HepG2 (cell line): ENCODE results near the gene ZBTB22. TPM values are rescaled to one million over a fixed set of nuclear protein-coding genes. Genes with fewer than 3 reads are reported as not detected.

Experiments used
- CBFB ChIP-seq: sonication (generic); formaldehyde crosslinking; IDR thresholded peaks from 2 replicates; pipeline ENCODE4 v1.4.0; 2020; ENCODE audit warnings: missing genetic modification reagents
- ETV5 ChIP-seq: IDR thresholded peaks from 2 replicates; pipeline ENCODE4 v1.6.1; 2018; ENCODE audit warnings: missing biosample characterization, missing genetic modification reagents, inconsistent platforms, borderline replicate concordance
- NR0B2 ChIP-seq: sonication (generic); formaldehyde crosslinking; IDR thresholded peaks from 2 replicates; pipeline ENCODE4 v1.4.0; 2020; ENCODE audit warnings: mild to moderate bottlenecking, missing genetic modification reagents
- NR2F1 ChIP-seq, 2 experiments: fragments of 450-650 bp in 1 of 2; formaldehyde crosslinking in 1 of 2; IDR thresholded peaks; 2 replicates each; pipeline versions ENCODE4 v1.5.0 to v1.6.1; 2016 to 2020; ENCODE audit warnings: mild to moderate bottlenecking in 1 of 2, missing compliant biosample characterization in 1 of 2, missing genetic modification reagents in 1 of 2, moderate library complexity in 1 of 2
- NR2F2 ChIP-seq: IDR thresholded peaks from 2 replicates; pipeline ENCODE4 v1.6.1; 2012; ENCODE audit warnings: low read depth, inconsistent platforms, borderline replicate concordance
- POLR2AphosphoS5 ChIP-seq: IDR thresholded peaks from 2 replicates; pipeline ENCODE4 v1.6.1; 2012; ENCODE audit warnings: low read depth, low read length
- SMYD3 ChIP-seq: sonication (generic); formaldehyde crosslinking; IDR thresholded peaks from 2 replicates; pipeline ENCODE4 v1.8.1; 2023; ENCODE audit warnings: mild to moderate bottlenecking, missing genetic modification reagents
- TAF1 ChIP-seq: sonication (generic); formaldehyde crosslinking; IDR thresholded peaks from 2 replicates; pipeline ENCODE4 v1.4.0; 2020; ENCODE audit warnings: missing genetic modification reagents
- U2AF1 ChIP-seq: fragments of 200-400 bp; formaldehyde crosslinking; optimal IDR thresholded peaks from 2 replicates; pipeline ENCODE3; 2017; ENCODE audit warnings: mild to moderate bottlenecking, low read depth, low read length
- YEATS4 ChIP-seq: sonication (generic); formaldehyde crosslinking; IDR thresholded peaks from 2 replicates; pipeline ENCODE4 v1.4.0; 2020; ENCODE audit warnings: missing genetic modification reagents, borderline replicate concordance
- ZNF235 ChIP-seq: sonication (generic); formaldehyde crosslinking; IDR thresholded peaks from 2 replicates; pipeline ENCODE4 v1.8.1; 2023; ENCODE audit warnings: mild to moderate bottlenecking, missing genetic modification reagents, borderline replicate concordance
- ZNF274 ChIP-seq: sonication (generic); formaldehyde crosslinking; IDR thresholded peaks from 2 replicates; pipeline ENCODE4 v1.5.1; 2020; ENCODE audit warnings: mild to moderate bottlenecking, missing genetic modification reagents
- ZNF275 ChIP-seq: sonication (generic); formaldehyde crosslinking; IDR thresholded peaks from 2 replicates; pipeline ENCODE4 v1.8.0; 2022; ENCODE audit warnings: missing genetic modification reagents, mild to moderate bottlenecking, inconsistent platforms, borderline replicate concordance
- ZNF333 ChIP-seq: sonication (generic); formaldehyde crosslinking; IDR thresholded peaks from 2 replicates; pipeline ENCODE4 v1.4.0; 2020; ENCODE audit warnings: mild to moderate bottlenecking, missing genetic modification reagents, borderline replicate concordance
- ZNF569 ChIP-seq: sonication (generic); formaldehyde crosslinking; IDR thresholded peaks from 2 replicates; pipeline ENCODE4 v1.5.0; 2020; ENCODE audit warnings: mild to moderate bottlenecking, missing genetic modification reagents, moderate library complexity, borderline replicate concordance
- ZNF629 ChIP-seq: sonication (generic); formaldehyde crosslinking; conservative IDR thresholded peaks from 2 replicates; pipeline ENCODE4 v1.5.0; 2020; ENCODE audit warnings: missing genetic modification reagents
- ZNF768 ChIP-seq: sonication (generic); formaldehyde crosslinking; IDR thresholded peaks from 2 replicates; pipeline ENCODE4 v1.4.0; 2020; ENCODE audit warnings: missing genetic modification reagents
- ZZZ3 ChIP-seq: sonication (generic); formaldehyde crosslinking; IDR thresholded peaks from 2 replicates; pipeline ENCODE4 v1.4.0; 2020; ENCODE audit warnings: missing genetic modification reagents, mild to moderate bottlenecking, borderline replicate concordance
- polyA plus RNA-seq, 8 experiments: library from polyadenylated mRNA; depleted of rRNA in 3 of 8; stranded (reverse) in 7 of 8; unstranded in 1 of 8; fragments of >200 nt; fragmentation: Illumina TruSeq in 4 of 8; extraction: Trizol in 4 of 8; gene quantifications; 2 replicates each; pipeline versions ENCODE4 v1.2.1 to v1.2.3, GENCODE V29; 2011 to 2016; ENCODE audit warnings: low read depth in 4 of 8, missing spikeins in 1 of 8, mixed read lengths in 1 of 8; ENCODE audit not compliant: insufficient read depth in 1 of 8
- total RNA-seq, 5 experiments: library from RNA; depleted of rRNA; stranded (reverse); fragments of >200 nt; fragmentation: Illumina TruSeq; extraction: Trizol; gene quantifications; 2 replicates each; pipeline ENCODE4 v1.2.3, GENCODE V29; 2016; ENCODE audit warnings: low read depth in 1 of 5
- TF ChIP-seq, protein P1 (sequence below): sonication (generic); formaldehyde crosslinking; IDR thresholded peaks from 2 replicates; pipeline ENCODE4 v1.8.0; 2022; ENCODE audit warnings: low read depth, missing genetic modification reagents
- TF ChIP-seq, protein P2 (sequence below): sonication (generic); formaldehyde crosslinking; IDR thresholded peaks from 2 replicates; pipeline ENCODE4 v1.5.0; 2020; ENCODE audit warnings: missing genetic modification reagents
- TF ChIP-seq, protein P3 (sequence below): IDR thresholded peaks from 2 replicates; pipeline ENCODE4 v1.6.1; 2012; ENCODE audit warnings: inconsistent platforms

ZBTB22 gene
- total and polyA plus RNA-seq, 2 of the 13 experiments (the other 11 are each of a cell fraction or from before 2014, with no cell fraction given) = 8.0 to 10.6 TPM

- TF ChIP-seq POLR2AphosphoS5 (peak; percentile 84), ZNF333 (CRISPR knock-in tag) (peak; percentile 26; the same call in 1 of the 2 replicates), TAF1 (CRISPR knock-in tag) (peak; percentile 69), ZNF768 (CRISPR knock-in tag) (0 out of 2 replicates have a peak, but pooled peaks have one; percentile 36), SMYD3 (CRISPR knock-in tag) (no peak), ZNF629 (CRISPR knock-in tag) (no peak), YEATS4 (CRISPR knock-in tag) (peak; percentile 49; the same call in 1 of the 2 replicates), NR0B2 (CRISPR knock-in tag) (peak; percentile 88; the same call in 1 of the 2 replicates), ZZZ3 (CRISPR knock-in tag) (peak; percentile 36; the same call in 1 of the 2 replicates), NR2F2 (peak; percentile 58; the same call in 1 of the 2 replicates), ZNF235 (CRISPR knock-in tag) (no peak), ZNF569 (CRISPR knock-in tag) (no peak), ZNF275 (CRISPR knock-in tag) (0 out of 2 replicates have a peak, but pooled peaks have one; percentile 60), CBFB (CRISPR knock-in tag) (no peak), ZNF274 (CRISPR knock-in tag) (peak; percentile 27; the same call in 1 of the 2 replicates), ETV5 (CRISPR knock-in tag) (0 out of 2 replicates have a peak, but pooled peaks have one; percentile 51), U2AF1 (peak; percentile 4), NR2F1 (CRISPR knock-in tag; IDR thresholded peaks at IDR 0.05) (0 out of 4 replicates have a peak, but pooled peaks of 1 of the 2 experiments have one; percentile 25)
- TF ChIP-seq, protein P1, sequence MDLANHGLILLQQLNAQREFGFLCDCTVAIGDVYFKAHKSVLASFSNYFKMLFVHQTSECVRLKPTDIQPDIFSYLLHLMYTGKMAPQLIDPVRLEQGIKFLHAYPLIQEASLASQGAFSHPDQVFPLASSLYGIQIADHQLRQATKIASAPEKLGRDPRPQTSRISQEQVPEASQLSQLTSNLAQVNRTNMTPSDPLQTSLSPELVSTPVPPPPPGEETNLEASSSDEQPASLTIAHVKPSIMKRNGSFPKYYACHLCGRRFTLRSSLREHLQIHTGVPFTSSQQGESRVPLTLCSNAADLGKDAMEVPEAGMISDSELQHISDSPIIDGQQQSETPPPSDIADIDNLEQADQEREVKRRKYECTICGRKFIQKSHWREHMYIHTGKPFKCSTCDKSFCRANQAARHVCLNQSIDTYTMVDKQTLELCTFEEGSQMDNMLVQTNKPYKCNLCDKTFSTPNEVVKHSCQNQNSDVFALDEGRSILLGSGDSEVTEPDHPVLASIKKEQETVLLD (CRISPR knock-in tag) = no peak
- TF ChIP-seq, protein P2, sequence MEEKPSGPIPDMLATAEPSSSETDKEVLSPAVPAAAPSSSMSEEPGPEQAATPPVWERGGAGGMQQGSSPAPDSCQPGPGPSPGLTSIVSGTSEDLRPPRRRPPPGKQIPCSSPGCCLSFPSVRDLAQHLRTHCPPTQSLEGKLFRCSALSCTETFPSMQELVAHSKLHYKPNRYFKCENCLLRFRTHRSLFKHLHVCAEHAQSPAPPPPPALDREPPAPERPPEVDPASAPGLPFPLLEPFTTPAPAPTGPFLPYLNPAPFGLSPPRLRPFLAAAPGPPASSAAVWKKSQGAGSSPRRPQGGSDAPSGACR (CRISPR knock-in tag) = peak; percentile 50
- TF ChIP-seq, protein P3, sequence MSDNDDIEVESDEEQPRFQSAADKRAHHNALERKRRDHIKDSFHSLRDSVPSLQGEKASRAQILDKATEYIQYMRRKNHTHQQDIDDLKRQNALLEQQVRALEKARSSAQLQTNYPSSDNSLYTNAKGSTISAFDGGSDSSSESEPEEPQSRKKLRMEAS = peak; percentile 95
Measured at GRCh38 chr6:33288921-33289783, 28.4 kb downstream of the ZBTB22 start, which contains the start of the genes PFDN6 and WDR46 (continued).
